H1 (cell line): ENCODE measurements around the gene ETS1. TPM values are rescaled to one million over a fixed set of nuclear protein-coding genes. Genes with fewer than 3 reads are reported as not detected.

ENCODE experiments used
- CTCF ChIA-PET: fragments of 300-600 bp; sonication (Branson Sonifier 250); formaldehyde crosslinking; loops from one replicate; lab custom pipeline; 2021; ENCODE audit not compliant: partially characterized antibody; lab: Charles Lee
- POLR2A ChIA-PET: fragments of 300-600 bp; sonication (Branson Sonifier 250); formaldehyde crosslinking; loops from one replicate; lab custom pipeline; 2021; ENCODE audit warnings: inconsistent platforms; ENCODE audit not compliant: partially characterized antibody; lab: Charles Lee
- DNase-seq, 2 experiments: peaks; one replicate each; pipeline versions ENCODE4 v3.0.0 to v3.0.0-alpha.2; 2010 to 2022; ENCODE audit warnings: low spot score in 2 of 2, low read depth in 1 of 2, mixed read lengths in 1 of 2
- FAIRE-seq: peaks from 2 replicates; lab custom pipeline; 2011; peaks lifted over from hg19 to GRCh38; lab: Jason Lieb, UNC
- H2AFZ ChIP-seq: 2 replicates; pipeline ENCODE4 v1.8.1; 2012; ENCODE audit warnings: low read length, inconsistent platforms
- H2AK5ac ChIP-seq: 2 replicates; pipeline ENCODE4 v1.6.1; 2013; ENCODE audit warnings: low read depth, low read length
- H2BK120ac ChIP-seq: replicated peaks from 2 replicates; pipeline ENCODE3; 2013; ENCODE audit warnings: low read depth, low read length, inconsistent platforms
- H2BK12ac ChIP-seq: 2 replicates; pipeline ENCODE4 v1.6.1; 2013; ENCODE audit warnings: low read depth, low read length
- H2BK15ac ChIP-seq: 2 replicates; pipeline ENCODE4 v1.6.1; 2013; ENCODE audit warnings: low read length
- H2BK20ac ChIP-seq: 2 replicates; pipeline ENCODE4 v1.6.1; 2013; ENCODE audit warnings: low read length
- H2BK5ac ChIP-seq: 2 replicates; pipeline ENCODE4 v1.6.1; 2013; ENCODE audit warnings: low read depth, low read length
- H3K14ac ChIP-seq: 2 replicates; pipeline ENCODE4 v1.6.1; 2013; ENCODE audit warnings: inconsistent platforms; ENCODE audit not compliant: insufficient read length
- H3K18ac ChIP-seq: 2 replicates; pipeline ENCODE4 v1.6.1; 2013; ENCODE audit warnings: low read length; ENCODE audit errors: extremely low read depth
- H3K23ac ChIP-seq: 2 replicates; pipeline ENCODE4 v1.6.1; 2013; ENCODE audit warnings: inconsistent platforms; ENCODE audit not compliant: insufficient read length
- H3K23me2 ChIP-seq: 2 replicates; pipeline ENCODE4 v1.6.1; 2013; ENCODE audit warnings: low read depth, low read length
- H3K27ac ChIP-seq: 2 replicates; pipeline ENCODE4 v1.6.1; 2011; ENCODE audit warnings: low read depth, low read length, inconsistent platforms
- H3K27me3 ChIP-seq, 4 experiments: replicated peaks in 1 of 4; 1 replicate in 1 of 4; 2 replicates in 3 of 4; pipeline versions ENCODE4 v1.6.1 to v1.8.1; 2011 to 2013; ENCODE audit warnings: low read length in 3 of 4, mild to moderate bottlenecking in 3 of 4, inconsistent platforms in 2 of 4, mixed read lengths in 2 of 4, moderate library complexity in 1 of 4; ENCODE audit not compliant: control insufficient read depth in 3 of 4, insufficient read depth in 3 of 4; ENCODE audit errors: extremely low read depth in 1 of 4
- H3K36me3 ChIP-seq, 4 experiments: 2 replicates each; pipeline versions ENCODE4 v1.6.1 to v1.8.1; 2011 to 2013; ENCODE audit warnings: mild to moderate bottlenecking in 4 of 4, low read length in 3 of 4, moderate library complexity in 2 of 4, control low read depth in 1 of 4, inconsistent platforms in 1 of 4; ENCODE audit not compliant: insufficient read depth in 4 of 4, control insufficient read depth in 2 of 4
- H3K4ac ChIP-seq: replicated peaks from 2 replicates; pipeline ENCODE3; 2013; ENCODE audit warnings: low read length, low read depth, mixed read lengths, inconsistent platforms; ENCODE audit not compliant: insufficient read length
- H3K4me1 ChIP-seq, 4 experiments: replicated peaks in 1 of 4; 1 replicate in 1 of 4; 2 replicates in 3 of 4; pipeline versions ENCODE4 v1.6.1 to v1.8.1; 2011 to 2013; ENCODE audit warnings: low read length in 3 of 4, inconsistent platforms in 2 of 4, mixed read lengths in 1 of 4; ENCODE audit not compliant: insufficient read depth in 4 of 4, control insufficient read depth in 3 of 4
- H3K4me2 ChIP-seq, 2 experiments: 2 replicates each; pipeline versions ENCODE4 v1.6.1 to v1.8.1; 2011 to 2013; ENCODE audit warnings: low read depth in 2 of 2, low read length in 2 of 2, control low read depth in 1 of 2, inconsistent platforms in 1 of 2, mild to moderate bottlenecking in 1 of 2; ENCODE audit not compliant: insufficient read depth in 1 of 2
- H3K4me3 ChIP-seq, 4 experiments: fragments of 200-600, 300-600 bp in 1 of 4; sonication (generic), shearing (Covaris generic), sonication (Bioruptor Twin) in 1 of 4; 2 replicates each; pipeline versions ENCODE4 v1.5.1 to v1.8.1; 2011 to 2016; ENCODE audit warnings: low read length in 4 of 4, low read depth in 3 of 4, control low read depth in 2 of 4, inconsistent platforms in 2 of 4, mild to moderate bottlenecking in 2 of 4, mixed read lengths in 1 of 4, moderate library complexity in 1 of 4; ENCODE audit not compliant: insufficient read depth in 2 of 4; ENCODE audit errors: extremely low read depth in 1 of 4
- H3K56ac ChIP-seq: replicated peaks from 2 replicates; pipeline ENCODE3; 2013; ENCODE audit warnings: low read depth, mild to moderate bottlenecking, mixed read lengths, low read length, inconsistent platforms; ENCODE audit not compliant: insufficient read length
- H3K79me1 ChIP-seq: 2 replicates; pipeline ENCODE4 v1.6.1; 2013; ENCODE audit warnings: low read depth, low read length, control low read depth
- H3K79me2 ChIP-seq, 2 experiments: 2 replicates each; pipeline versions ENCODE4 v1.6.1 to v1.8.1; 2012 to 2013; ENCODE audit warnings: low read length in 2 of 2, mild to moderate bottlenecking in 2 of 2, inconsistent platforms in 1 of 2; ENCODE audit not compliant: insufficient read depth in 2 of 2, control insufficient read depth in 1 of 2
- H3K9ac ChIP-seq, 4 experiments: replicated peaks in 1 of 4; 1 replicate in 1 of 4; 2 replicates in 3 of 4; pipeline versions ENCODE4 v1.6.1 to v1.8.1; 2011 to 2013; ENCODE audit warnings: low read depth in 3 of 4, low read length in 3 of 4, control low read depth in 2 of 4, mild to moderate bottlenecking in 2 of 4, moderate library complexity in 2 of 4, inconsistent platforms in 1 of 4; ENCODE audit errors: extremely low read depth in 1 of 4
- H3K9me3 ChIP-seq, 2 experiments: 2 replicates each; pipeline versions ENCODE4 v1.6.1 to v1.8.1; 2012 to 2013; ENCODE audit warnings: mild to moderate bottlenecking in 2 of 2, moderate library complexity in 2 of 2, control low read depth in 1 of 2, inconsistent platforms in 1 of 2, low read depth in 1 of 2, low read length in 1 of 2, mixed read lengths in 1 of 2; ENCODE audit not compliant: insufficient read depth in 2 of 2
- H4K20me1 ChIP-seq, 2 experiments: replicated peaks in 1 of 2; 2 replicates each; pipeline versions ENCODE3 to v1.8.1; 2011 to 2013; ENCODE audit warnings: inconsistent platforms in 2 of 2, low read length in 2 of 2, mild to moderate bottlenecking in 1 of 2; ENCODE audit not compliant: insufficient read depth in 2 of 2, control insufficient read depth in 1 of 2
- H4K5ac ChIP-seq: 2 replicates; pipeline ENCODE4 v1.6.1; 2013; ENCODE audit warnings: low read length, low read depth, mixed read lengths, inconsistent platforms; ENCODE audit not compliant: insufficient read length
- H4K8ac ChIP-seq: 2 replicates; pipeline ENCODE4 v1.8.0; 2013; ENCODE audit warnings: mild to moderate bottlenecking, moderate library complexity, low read length, inconsistent platforms; ENCODE audit not compliant: insufficient read depth; ENCODE audit errors: extremely low read depth
- H4K91ac ChIP-seq: replicated peaks from 2 replicates; pipeline ENCODE3; 2013; ENCODE audit warnings: low read length, mixed read lengths, inconsistent platforms; ENCODE audit not compliant: insufficient read length
- CTBP2 ChIP-seq: IDR thresholded peaks from 2 replicates; pipeline ENCODE4 v1.7.0; 2011; ENCODE audit warnings: borderline replicate concordance, mild to moderate bottlenecking, moderate library complexity, mixed read lengths, low read length; ENCODE audit not compliant: insufficient read depth, insufficient read length
- GTF2F1 ChIP-seq: IDR thresholded peaks from 2 replicates; pipeline ENCODE4 v1.6.1; 2012; ENCODE audit warnings: low read depth, low read length, improper control_type of control experiment, borderline replicate concordance
- NRF1 ChIP-seq: IDR thresholded peaks from 2 replicates; pipeline ENCODE4 v1.6.1; 2011; ENCODE audit warnings: mild to moderate bottlenecking, low read depth, low read length, improper control_type of control experiment
- RBBP5 ChIP-seq: IDR thresholded peaks from 2 replicates; pipeline ENCODE4 v1.7.1; 2012; ENCODE audit warnings: low read depth, mild to moderate bottlenecking, inconsistent platforms, low read length, moderate library complexity, borderline replicate concordance
- RXRA ChIP-seq: IDR thresholded peaks from 2 replicates; pipeline ENCODE4 v1.6.1; 2011; ENCODE audit warnings: low read depth, mild to moderate bottlenecking, low read length, moderate library complexity; ENCODE audit not compliant: insufficient read depth
- SIN3A ChIP-seq, 2 experiments: IDR thresholded peaks in 1 of 2; conservative IDR thresholded peaks in 1 of 2; 2 replicates each; pipeline ENCODE4 v1.6.1; 2011 to 2012; ENCODE audit warnings: low read length in 2 of 2, improper control_type of control experiment in 1 of 2, low read depth in 1 of 2, mild to moderate bottlenecking in 1 of 2
- SP1 ChIP-seq: IDR thresholded peaks from 2 replicates; pipeline ENCODE4 v1.6.1; 2011; ENCODE audit warnings: low read depth, low read length
- SRF ChIP-seq: IDR thresholded peaks from 2 replicates; pipeline ENCODE4 v1.6.1; 2011; ENCODE audit warnings: mild to moderate bottlenecking, low read depth, low read length, moderate library complexity
- SUZ12 ChIP-seq: fragments of 200-600 bp; sonication (generic); IDR thresholded peaks from 2 replicates; pipeline ENCODE4 v1.6.1; 2012; ENCODE audit warnings: mild to moderate bottlenecking, inconsistent platforms, low read length, moderate library complexity, mixed read lengths
- WGBS, 2 experiments: shearing (Covaris generic) in 1 of 2; methylation state at CpG; one replicate each; pipeline versions ENCODE4 v1.1.6 to v1.1.7; 2013 to 2015; ENCODE audit warnings: low lambda C conversion rate in 2 of 2, mixed read lengths in 2 of 2, inconsistent platforms in 1 of 2, low coverage in 1 of 2, missing lambda C conversion rate in 1 of 2; ENCODE audit not compliant: insufficient replicate concordance in 2 of 2, insufficient coverage in 1 of 2, insufficient read length in 1 of 2; ENCODE audit errors: extremely low coverage in 1 of 2, missing lambda C conversion rate in 1 of 2; 5-methylcytosine and 5-hydroxymethylcytosine counted together
- polyA plus RNA-seq, 7 experiments: library from polyadenylated mRNA; depleted of rRNA in 3 of 7; stranded (reverse) in 5 of 7; unstranded in 2 of 7; fragments of >200 nt in 5 of 7; fragments of 200-250 nt in 2 of 7; gene quantifications; 1 replicate in 5 of 7; 2 replicates in 1 of 7; 4 replicates in 1 of 7; pipeline versions ENCODE4 v1.2.1 to v1.2.3, GENCODE V29; 2011 to 2013; ENCODE audit warnings: missing spikeins in 2 of 7, mixed read lengths in 2 of 7
- total RNA-seq: library from RNA; stranded (reverse); fragmentation: NEBNext Ultra II Directional; extraction: Animal tissue kit (Norgen Biotek cat#: 25700); gene quantifications from 2 replicates; pipeline ENCODE4 v1.2.1, GENCODE V29; 2021
- TF ChIP-seq, protein P1 (sequence below): IDR thresholded peaks from 2 replicates; pipeline ENCODE4 v1.6.1; 2011; ENCODE audit warnings: low read depth, mild to moderate bottlenecking, low read length; ENCODE audit not compliant: insufficient read depth

ETS1 gene
- total and polyA plus RNA-seq, 2 of the 8 experiments (the other 6 are each of a cell fraction or from before 2014, with no cell fraction given): 10.0 to 35.3 TPM

DNA sequence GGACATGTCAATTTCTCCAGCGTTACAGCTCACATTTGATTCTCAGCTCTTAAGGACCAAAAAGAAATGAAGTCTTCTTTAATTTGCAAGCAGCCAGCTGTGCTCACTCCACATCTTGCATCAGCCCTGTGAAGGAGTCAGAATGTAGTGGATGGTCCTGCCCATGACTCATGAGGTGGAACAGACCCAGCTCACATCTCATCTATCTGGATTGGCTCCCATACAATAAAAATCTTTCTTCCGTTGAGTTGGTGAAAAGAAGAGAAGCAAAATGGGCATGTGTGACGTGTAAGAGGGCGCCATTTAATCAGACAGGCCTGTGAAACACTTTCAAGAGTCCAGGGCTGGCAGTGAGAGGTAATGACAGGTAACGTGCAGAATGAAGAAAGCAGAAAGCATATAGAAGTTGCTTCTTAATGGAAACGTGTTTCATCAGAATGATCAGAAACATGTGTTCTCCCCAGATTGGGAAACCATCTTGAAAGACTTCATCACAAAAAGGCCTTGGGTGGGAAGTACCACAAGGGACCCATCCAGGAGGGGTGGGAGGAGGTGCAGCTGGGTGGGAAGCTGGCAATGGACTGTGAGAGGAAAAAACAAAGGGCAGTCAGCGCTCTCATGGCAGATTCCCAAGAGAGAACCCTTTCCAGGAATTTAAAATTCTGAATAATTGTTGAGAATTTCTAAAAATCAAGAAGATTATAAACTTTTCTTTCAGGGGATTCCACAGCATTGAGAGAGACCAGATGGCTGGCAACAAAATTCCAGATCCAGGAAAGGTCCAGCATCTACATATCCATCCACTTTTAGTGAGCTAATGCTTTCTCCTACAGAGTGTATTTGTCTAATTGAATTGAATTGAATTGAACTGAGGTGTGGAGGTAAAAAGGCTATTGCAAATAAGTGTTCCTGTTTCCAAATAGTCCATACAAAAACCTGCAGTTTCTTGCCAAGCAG lies 57.0 kb downstream of the ETS1 start:
- POLR2A ChIA-PET: no interaction called here
- H4K5ac ChIP-seq: no peak overlapping the region
- H2BK120ac ChIP-seq: no peak overlapping the region
- peaks cover 3 to 55% (median 28%) of the 10 kb centered on the region in 4 experiments; a peak in 6 of 7 replicates for H3K27me3 ChIP-seq
- peaks cover 6 to 19% (median 14%) of the 10 kb centered on the region in 4 experiments; a peak in 6 of 7 replicates for H3K4me1 ChIP-seq
- no peak overlapping the region for H2AFZ ChIP-seq
- no peak overlapping the region for H3K4ac ChIP-seq
- no peak overlapping the region for H3K18ac ChIP-seq
- DNase-seq (no peak), FAIRE-seq (no peak)
- no peak overlapping the region for H2BK15ac ChIP-seq
- H3K14ac ChIP-seq: no peak overlapping the region
- H2BK12ac ChIP-seq: no peak overlapping the region
- H3K23ac ChIP-seq: no peak overlapping the region
- H4K20me1 ChIP-seq: peaks cover 0 to 1% of the 10 kb centered on the region in 2 experiments
- H3K4me2 ChIP-seq: no peak overlapping the region
- 0 out of 2 replicates have a peak, but pooled peaks cover 2% of the 10 kb centered on the region for H3K23me2 ChIP-seq
- CTCF ChIA-PET: interaction anchor here (0.6 to 1.9 kb wide), 7 partner anchors 10 to 374 kb away, joined by 3 to 6 read pairs (median 4); no protein-coding TSS in a partner anchor
- H3K27ac ChIP-seq: no peak overlapping the region
- no peaks in the 10 kb centered on the region for H3K79me1 ChIP-seq
- no peak overlapping the region for H2AK5ac ChIP-seq
- H3K9ac ChIP-seq: no peak overlapping the region
- no peak overlapping the region for H2BK5ac ChIP-seq
- H4K91ac ChIP-seq: no peak overlapping the region
- H3K4me3 ChIP-seq: no peak overlapping the region
- WGBS, 2 experiments: 86% methylated on average over 7 of the region's 7 CpGs; no CpG with 5 or more reads in 1 of the 2 experiments
- no peaks in the 10 kb centered on the region for H3K9me3 ChIP-seq
- no peak overlapping the region for H2BK20ac ChIP-seq
- no peak overlapping the region for H3K56ac ChIP-seq
- no peaks in the 10 kb centered on the region for H3K36me3 ChIP-seq
- H3K79me2 ChIP-seq: no peaks in the 10 kb centered on the region
- H4K8ac ChIP-seq: no peak overlapping the region
- TF ChIP-seq RXRA: no peak
- TF ChIP-seq GTF2F1: no peak
- TF ChIP-seq SIN3A (conservative IDR thresholded peaks at IDR 0.05 in 1 of 2, IDR thresholded peaks at IDR 0.05 in 1 of 2; ENCODE audit: low read depth in 1 of 2, low read length in 2 of 2): no peak
- no peak for TF ChIP-seq SP1
- no peak for TF ChIP-seq SUZ12
- TF ChIP-seq RBBP5: no peak
- TF ChIP-seq SRF: no peak
- no peak for TF ChIP-seq CTBP2
- TF ChIP-seq NRF1: no peak
- TF ChIP-seq, protein P1, sequence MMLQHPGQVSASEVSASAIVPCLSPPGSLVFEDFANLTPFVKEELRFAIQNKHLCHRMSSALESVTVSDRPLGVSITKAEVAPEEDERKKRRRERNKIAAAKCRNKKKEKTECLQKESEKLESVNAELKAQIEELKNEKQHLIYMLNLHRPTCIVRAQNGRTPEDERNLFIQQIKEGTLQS: no peak
